SK-N-MC (cell line): Measurements from ENCODE around the gene PLLP.

Experiments
- EZH2 ChIP-seq: fragments of 200-600 bp; sonication (generic); IDR thresholded peaks from one replicate; pipeline ENCODE4 v1.6.1; 2017; ENCODE audit warnings: antibody characterized with exemption
- POLR2AphosphoS5 ChIP-seq: IDR thresholded peaks from 2 replicates; pipeline ENCODE4 v1.6.1; 2012; ENCODE audit warnings: mild to moderate bottlenecking, low read depth, low read length, borderline replicate concordance

DNA sequence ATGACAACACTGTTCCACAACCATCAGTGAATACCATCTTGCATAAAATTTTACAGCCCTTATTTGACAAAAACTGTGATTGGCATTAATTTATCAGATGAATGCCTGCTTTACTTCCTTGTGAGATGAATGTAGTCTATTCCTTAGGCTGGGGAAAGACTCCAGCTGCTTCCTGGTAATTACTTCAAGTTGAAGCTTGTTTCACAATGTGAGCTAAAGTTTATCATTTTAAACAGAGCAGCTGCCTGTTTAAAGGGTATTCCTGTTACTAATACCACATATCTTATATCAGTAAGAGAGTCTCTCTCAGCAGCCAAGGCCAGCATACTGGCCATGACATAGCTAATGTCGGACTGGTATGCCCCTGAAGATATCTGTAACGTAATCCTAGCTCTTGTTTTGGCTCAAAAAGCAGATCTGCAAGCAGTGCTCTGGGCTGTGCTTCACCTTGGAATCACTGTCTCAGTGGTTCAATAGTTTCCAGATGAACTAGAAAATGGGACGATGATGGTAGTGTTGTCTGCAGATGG, 52.6 kb downstream of the PLLP start:
- TF ChIP-seq POLR2AphosphoS5 (no peak), EZH2 (no peak)
